Measurements from ENCODE around the gene DOCK2.

Gene DOCK2

DNA sequence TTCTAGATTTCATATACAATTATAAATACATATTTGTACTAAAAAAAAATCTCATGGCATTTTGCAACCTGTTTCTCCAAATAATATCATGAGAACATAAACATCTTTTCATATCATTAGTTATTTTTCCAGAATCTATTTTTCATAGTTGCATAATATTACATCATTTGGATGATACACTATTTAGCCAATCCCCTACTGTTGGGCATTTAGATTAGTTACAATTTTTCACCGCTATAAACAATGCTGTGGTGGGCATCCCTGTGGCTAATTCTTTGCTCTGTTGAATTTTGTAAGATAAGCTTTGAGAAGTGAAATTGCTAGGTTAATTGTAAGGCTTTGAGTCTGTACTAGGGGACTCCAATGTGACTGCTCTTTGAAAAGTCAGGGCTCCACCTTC lies 466.4 kb downstream of the DOCK2 start:
- Histone ChIP-seq H4K91ac (ENCODE audit: low read depth, low read length, poor library complexity) (no peak overlapping the region), H3K4me1 (ENCODE audit: control insufficient read depth in 2 of 2, insufficient read depth in 1 of 2, low read depth in 1 of 2, low read length in 2 of 2) (no peaks in the 10 kb centered on the region), H3K27ac (replicated peaks; ENCODE audit: low read length) (no peak overlapping the region), H2AFZ (ENCODE audit: low read length) (no peak overlapping the region), H3K4ac (ENCODE audit: low read length) (no peak overlapping the region), H3K79me1 (ENCODE audit: low read depth, low read length) (no peaks in the 10 kb centered on the region), H2BK12ac (ENCODE audit: low read length) (no peak overlapping the region), H2BK5ac (ENCODE audit: low read length) (no peak overlapping the region), H3K23ac (ENCODE audit: low read depth, low read length, poor library complexity) (no peak overlapping the region), H3K27me3 (ENCODE audit: control insufficient read depth in 3 of 3, insufficient read depth in 3 of 3, low read depth in 1 of 3, low read length in 3 of 3) (peaks cover 0 to 2% (median 0%) of the 10 kb centered on the region in 3 experiments), H3K18ac (ENCODE audit: low read length) (no peak overlapping the region), H2BK120ac (ENCODE audit: low read depth, low read length) (no peak overlapping the region), H3K14ac (ENCODE audit: low read length) (no peak overlapping the region), H2AK5ac (ENCODE audit: low read depth, low read length) (no peak overlapping the region), H3K4me2 (ENCODE audit: insufficient read depth, low read length, poor library complexity, severe bottlenecking) (no peak overlapping the region), H3K9ac (ENCODE audit: low read depth, low read length, poor library complexity) (no peak overlapping the region), H2BK15ac (ENCODE audit: low read length) (no peak overlapping the region), H3K36me3 (replicated peaks in 1 of 2; ENCODE audit: control insufficient read depth in 2 of 2, insufficient read depth in 2 of 2, low read length in 2 of 2) (no peaks in the 10 kb centered on the region), H3K9me3 (replicated peaks in 1 of 2; ENCODE audit: control insufficient read depth in 2 of 2, insufficient read depth in 1 of 2, low read depth in 1 of 2, low read length in 2 of 2) (peaks cover 0 to 1% of the 10 kb centered on the region in 2 donors), H4K8ac (ENCODE audit: low read depth, low read length) (no peak overlapping the region), H3K4me3 (ENCODE audit: low read length in 2 of 2) (no peak overlapping the region)
- no CpG with 5 or more reads among the region's 1 CpG for WGBS, 2 donors (ENCODE audit: extremely low coverage in 2 of 2, insufficient read length in 2 of 2, insufficient replicate concordance in 1 of 2)
- DNase-seq (ENCODE audit: low spot score), result no peak

DNA sequence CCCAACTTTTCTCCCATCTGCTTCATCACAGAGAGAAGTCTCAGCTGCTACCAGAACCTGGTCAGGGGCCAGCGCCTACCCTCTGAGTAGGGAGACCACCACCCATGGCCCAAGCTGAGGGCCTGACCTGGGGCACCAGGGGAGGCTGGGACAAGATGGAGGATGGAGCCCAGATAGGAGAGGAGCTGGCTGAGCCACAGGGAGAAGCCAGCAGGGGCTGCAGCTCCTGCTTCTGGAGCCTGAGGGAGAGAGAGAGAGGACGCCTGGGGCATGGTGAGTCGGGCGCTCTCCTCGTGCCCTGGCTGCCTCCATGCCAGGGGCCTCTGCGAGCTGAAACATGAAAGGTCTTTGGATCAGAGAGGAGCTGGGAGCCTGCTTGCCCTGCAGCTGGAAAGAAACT lies 467.2 kb downstream of the DOCK2 start:
- DNase-seq (ENCODE audit: low spot score), result no peak
- Histone ChIP-seq H3K27me3 (ENCODE audit: control insufficient read depth in 3 of 3, insufficient read depth in 3 of 3, low read depth in 1 of 3, low read length in 3 of 3) (peaks cover 0 to 2% (median 0%) of the 10 kb centered on the region in 3 experiments), H2AFZ (ENCODE audit: low read length) (no peak overlapping the region), H3K79me1 (ENCODE audit: low read depth, low read length) (no peaks in the 10 kb centered on the region), H3K4ac (ENCODE audit: low read length) (no peak overlapping the region), H3K36me3 (replicated peaks in 1 of 2; ENCODE audit: control insufficient read depth in 2 of 2, insufficient read depth in 2 of 2, low read length in 2 of 2) (no peaks in the 10 kb centered on the region), H3K27ac (replicated peaks; ENCODE audit: low read length) (no peak overlapping the region), H3K14ac (ENCODE audit: low read length) (no peak overlapping the region), H2BK12ac (ENCODE audit: low read length) (no peak overlapping the region), H3K4me1 (ENCODE audit: control insufficient read depth in 2 of 2, insufficient read depth in 1 of 2, low read depth in 1 of 2, low read length in 2 of 2) (peaks cover 0 to 3% of the 10 kb centered on the region in 2 donors), H2BK5ac (ENCODE audit: low read length) (no peak overlapping the region), H4K8ac (ENCODE audit: low read depth, low read length) (no peak overlapping the region), H3K4me3 (ENCODE audit: low read length in 2 of 2) (no peak overlapping the region), H2BK120ac (ENCODE audit: low read depth, low read length) (no peak overlapping the region), H3K9ac (ENCODE audit: low read depth, low read length, poor library complexity) (no peak overlapping the region), H3K4me2 (ENCODE audit: insufficient read depth, low read length, poor library complexity, severe bottlenecking) (no peak overlapping the region), H2AK5ac (ENCODE audit: low read depth, low read length) (peak overlapping the region; percentile 37), H3K18ac (ENCODE audit: low read length) (peak overlapping the region; percentile 68), H4K91ac (ENCODE audit: low read depth, low read length, poor library complexity) (no peak overlapping the region), H3K23ac (ENCODE audit: low read depth, low read length, poor library complexity) (no peak overlapping the region), H3K9me3 (replicated peaks in 1 of 2; ENCODE audit: control insufficient read depth in 2 of 2, insufficient read depth in 1 of 2, low read depth in 1 of 2, low read length in 2 of 2) (peaks cover 0 to 1% of the 10 kb centered on the region in 2 donors), H2BK15ac (ENCODE audit: low read length) (peak overlapping the region; percentile 5)
- WGBS, 2 donors (ENCODE audit: extremely low coverage in 2 of 2, insufficient read length in 2 of 2, insufficient replicate concordance in 1 of 2), result no CpG with 5 or more reads among the region's 6 CpGs

DNA sequence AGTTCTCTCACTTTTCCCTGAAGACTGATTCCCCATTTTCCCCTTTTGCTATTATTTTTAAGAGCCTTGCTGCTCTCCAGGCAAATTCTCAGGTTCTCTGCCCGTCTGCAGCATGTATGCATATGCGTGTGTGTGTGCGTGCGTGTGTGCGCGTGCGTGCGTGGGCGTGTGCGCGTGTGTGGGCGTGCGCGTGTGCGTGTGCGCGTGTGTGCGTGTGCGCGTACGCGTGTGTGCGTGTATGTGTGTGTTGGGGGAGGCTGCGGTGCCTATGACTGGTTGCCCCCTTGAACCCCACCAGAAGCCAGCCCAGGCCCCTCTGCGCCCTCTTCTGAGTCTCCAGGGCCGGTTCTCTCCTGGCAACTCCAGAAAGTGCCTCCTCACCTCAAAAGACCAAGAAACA lies 467.6 kb downstream of the DOCK2 start:
- WGBS, 2 donors (ENCODE audit: extremely low coverage in 2 of 2, insufficient read length in 2 of 2, insufficient replicate concordance in 1 of 2), result no CpG with 5 or more reads among the region's 26 CpGs

DNA sequence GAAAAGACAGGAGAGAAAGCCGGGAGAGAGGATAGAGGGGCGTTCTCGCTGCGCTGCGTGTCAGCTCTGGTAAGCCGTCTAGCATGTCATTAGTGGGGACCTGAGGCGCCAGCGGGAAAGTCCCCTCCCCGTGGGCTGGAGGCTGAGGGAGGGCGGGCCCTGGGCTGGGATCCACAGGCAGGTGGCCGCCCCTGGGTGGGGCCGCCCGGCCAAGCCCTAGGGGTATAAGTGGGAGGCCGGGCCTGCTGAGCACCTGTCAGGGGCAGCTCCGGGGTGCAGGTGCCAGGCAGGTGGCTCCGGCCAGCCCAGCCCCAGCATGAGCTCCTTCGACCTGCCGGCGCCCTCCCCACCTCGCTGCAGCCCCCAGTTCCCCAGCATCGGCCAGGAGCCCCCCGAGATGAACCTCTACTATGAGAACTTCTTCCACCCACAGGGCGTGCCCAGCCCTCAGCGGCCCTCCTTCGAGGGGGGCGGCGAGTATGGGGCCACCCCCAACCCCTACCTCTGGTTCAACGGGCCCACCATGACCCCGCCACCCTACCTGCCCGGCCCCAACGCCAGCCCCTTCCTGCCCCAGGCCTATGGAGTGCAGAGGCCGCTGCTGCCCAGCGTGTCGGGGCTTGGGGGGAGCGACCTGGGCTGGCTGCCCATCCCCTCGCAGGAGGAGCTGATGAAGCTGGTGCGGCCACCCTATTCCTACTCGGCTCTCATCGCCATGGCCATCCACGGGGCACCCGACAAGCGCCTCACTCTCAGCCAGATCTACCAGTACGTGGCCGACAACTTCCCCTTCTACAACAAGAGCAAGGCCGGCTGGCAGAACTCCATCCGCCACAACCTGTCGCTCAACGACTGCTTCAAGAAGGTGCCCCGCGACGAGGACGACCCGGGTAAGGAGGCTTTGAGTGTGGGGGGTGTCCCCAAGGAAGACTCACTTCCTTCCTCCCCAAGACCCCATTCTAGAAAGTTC lies 468.9 kb downstream of the DOCK2 start, which contains the start of gene FOXI1:
Gene FOXI1 (plus strand): TSS at position 256 of the 970 bp plus-strand sequence. CDS start 61 bp downstream, at position 317.
- no peak within 1 kb of the TSS for H3K4me2 ChIP-seq (ENCODE audit: insufficient read depth, low read length, poor library complexity, severe bottlenecking)
- peaks cover 0 to 2% (median 0%) of the 10 kb centered on the region in 3 experiments for H3K27me3 ChIP-seq (ENCODE audit: control insufficient read depth in 3 of 3, insufficient read depth in 3 of 3, low read depth in 1 of 3, low read length in 3 of 3)
- H2AK5ac ChIP-seq (ENCODE audit: low read depth, low read length), result peak within 1 kb of the TSS; percentile 77
- no peak within 1 kb of the TSS for H3K9ac ChIP-seq (ENCODE audit: low read depth, low read length, poor library complexity)
- H3K79me1 ChIP-seq (ENCODE audit: low read depth, low read length), result no peaks in the 10 kb centered on the region
- peak within 1 kb of the TSS; percentile 53 for H3K18ac ChIP-seq (ENCODE audit: low read length)
- no peak within 1 kb of the TSS for H3K27ac ChIP-seq (replicated peaks; ENCODE audit: low read length)
- peak within 1 kb of the TSS; percentile 50 for H2BK15ac ChIP-seq (ENCODE audit: low read length)
- H3K9me3 ChIP-seq (replicated peaks in 1 of 2; ENCODE audit: control insufficient read depth in 2 of 2, insufficient read depth in 1 of 2, low read depth in 1 of 2, low read length in 2 of 2), result peaks cover 0 to 1% of the 10 kb centered on the region in 2 donors
- no peak within 1 kb of the TSS for H2BK5ac ChIP-seq (ENCODE audit: low read length)
- no peak within 1 kb of the TSS for H4K91ac ChIP-seq (ENCODE audit: low read depth, low read length, poor library complexity)
- H3K23ac ChIP-seq (ENCODE audit: low read depth, low read length, poor library complexity), result peak within 1 kb of the TSS; percentile 8
- H3K14ac ChIP-seq (ENCODE audit: low read length), result peak within 1 kb of the TSS; percentile 72
- H4K8ac ChIP-seq (ENCODE audit: low read depth, low read length), result no peak within 1 kb of the TSS
- DNase-seq (ENCODE audit: low spot score), result no peak
- H2AFZ ChIP-seq (ENCODE audit: low read length), result no peak within 1 kb of the TSS
- no peak within 1 kb of the TSS for H2BK120ac ChIP-seq (ENCODE audit: low read depth, low read length)
- WGBS, 2 donors (ENCODE audit: extremely low coverage in 2 of 2, insufficient read length in 2 of 2, insufficient replicate concordance in 1 of 2), result no CpG with 5 or more reads among the region's 53 CpGs
- no peaks in the 10 kb centered on the region for H3K36me3 ChIP-seq (replicated peaks in 1 of 2; ENCODE audit: control insufficient read depth in 2 of 2, insufficient read depth in 2 of 2, low read length in 2 of 2)
- H3K4ac ChIP-seq (ENCODE audit: low read length), result no peak within 1 kb of the TSS
- H3K4me1 ChIP-seq (ENCODE audit: control insufficient read depth in 2 of 2, insufficient read depth in 1 of 2, low read depth in 1 of 2, low read length in 2 of 2), result peaks cover 0 to 13% of the 10 kb centered on the region in 2 donors
- H2BK12ac ChIP-seq (ENCODE audit: low read length), result no peak within 1 kb of the TSS
- peak within 1 kb of the TSS in 1 of 2 donors; percentile 53 for H3K4me3 ChIP-seq (ENCODE audit: low read length in 2 of 2)

More for the DNA sequence above, 467.6 kb downstream of the DOCK2 start:
- H3K9ac ChIP-seq (ENCODE audit: low read depth, low read length, poor library complexity), result no peak overlapping the region
- H2BK5ac ChIP-seq (ENCODE audit: low read length), result no peak overlapping the region
- no peak overlapping the region for H4K8ac ChIP-seq (ENCODE audit: low read depth, low read length)
- no peak overlapping the region for H2BK12ac ChIP-seq (ENCODE audit: low read length)
- H3K23ac ChIP-seq (ENCODE audit: low read depth, low read length, poor library complexity), result no peak overlapping the region
- peak overlapping the region; percentile 53 for H3K18ac ChIP-seq (ENCODE audit: low read length)
- peak overlapping the region in 1 of 2 donors; percentile 53 for H3K4me3 ChIP-seq (ENCODE audit: low read length in 2 of 2)
- H2AK5ac ChIP-seq (ENCODE audit: low read depth, low read length), result no peak overlapping the region
- H3K79me1 ChIP-seq (ENCODE audit: low read depth, low read length), result no peaks in the 10 kb centered on the region
- no peak overlapping the region for H2BK120ac ChIP-seq (ENCODE audit: low read depth, low read length)
- H3K27me3 ChIP-seq (ENCODE audit: control insufficient read depth in 3 of 3, insufficient read depth in 3 of 3, low read depth in 1 of 3, low read length in 3 of 3), result peaks cover 0 to 2% (median 0%) of the 10 kb centered on the region in 3 experiments
- H3K14ac ChIP-seq (ENCODE audit: low read length), result peak overlapping the region; percentile 72
- H2AFZ ChIP-seq (ENCODE audit: low read length), result no peak overlapping the region
- no peak overlapping the region for H3K4me2 ChIP-seq (ENCODE audit: insufficient read depth, low read length, poor library complexity, severe bottlenecking)
- DNase-seq (ENCODE audit: low spot score), result no peak
- H3K36me3 ChIP-seq (replicated peaks in 1 of 2; ENCODE audit: control insufficient read depth in 2 of 2, insufficient read depth in 2 of 2, low read length in 2 of 2), result no peaks in the 10 kb centered on the region
- no peak overlapping the region for H3K4ac ChIP-seq (ENCODE audit: low read length)
- H3K4me1 ChIP-seq (ENCODE audit: control insufficient read depth in 2 of 2, insufficient read depth in 1 of 2, low read depth in 1 of 2, low read length in 2 of 2), result peaks cover 0 to 6% of the 10 kb centered on the region in 2 donors
- no peak overlapping the region for H2BK15ac ChIP-seq (ENCODE audit: low read length)
- H3K9me3 ChIP-seq (replicated peaks in 1 of 2; ENCODE audit: control insufficient read depth in 2 of 2, insufficient read depth in 1 of 2, low read depth in 1 of 2, low read length in 2 of 2), result peaks cover 0 to 1% of the 10 kb centered on the region in 2 donors
- H3K27ac ChIP-seq (replicated peaks; ENCODE audit: low read length), result no peak overlapping the region
- H4K91ac ChIP-seq (ENCODE audit: low read depth, low read length, poor library complexity), result no peak overlapping the region

All from neuronal stem cell (in vitro differentiated cells).